ENCODE results near the gene SMYD4.
"Not testable (repeated sequence)": the region's sequence is repeated elsewhere in the genome, so short reads cannot be mapped to it uniquely, and the experiment has no call there.

Gene SMYD4

GRCh38 chr17:1765576-1765975, 64.1 kb downstream of the SMYD4 start:
- no peak for DNase-seq (ENCODE audit: low read depth)
- TF ChIP-seq CTCF (IDR thresholded peaks at IDR 0.05; ENCODE audit: low read depth, low read length, missing control alignments) = no peak
- no peak overlapping the region for H3K4me3 ChIP-seq (ENCODE audit: low read depth, low read length)

- H3K4me3 ChIP-seq (ENCODE audit: low read depth, low read length); DNase-seq (ENCODE audit: low read depth): not testable (repeated sequence)
Observed at GRCh38 chr17:1764705-1765104, 65.0 kb downstream of the SMYD4 start.

- TF ChIP-seq CTCF (IDR thresholded peaks at IDR 0.05; ENCODE audit: low read depth, low read length, missing control alignments) = no peak
- DNase-seq (ENCODE audit: low read depth) = peak; percentile 48
- no peak overlapping the region for H3K4me3 ChIP-seq (ENCODE audit: low read depth, low read length)
Observed at GRCh38 chr17:1764284-1764683, 65.4 kb downstream of the SMYD4 start.

GRCh38 chr17:1762901-1763898, 66.5 kb downstream of the SMYD4 start:
- no peak for DNase-seq (ENCODE audit: low read depth)
- no peak overlapping the region for H3K4me3 ChIP-seq (ENCODE audit: low read depth, low read length)
- no peak for TF ChIP-seq CTCF (IDR thresholded peaks at IDR 0.05; ENCODE audit: low read depth, low read length, missing control alignments)

- no peak overlapping the region for H3K4me3 ChIP-seq (ENCODE audit: low read depth, low read length)
- DNase-seq (ENCODE audit: low read depth) = no peak
Observed at GRCh38 chr17:1762233-1762900, 67.3 kb downstream of the SMYD4 start.

GRCh38 chr17:1759529-1759928, 70.2 kb downstream of the SMYD4 start:
- DNase-seq (ENCODE audit: low read depth) = no peak
- no peak for TF ChIP-seq CTCF (IDR thresholded peaks at IDR 0.05; ENCODE audit: low read depth, low read length, missing control alignments)
- no peak overlapping the region for H3K4me3 ChIP-seq (ENCODE audit: low read depth, low read length)

More at GRCh38 chr17:1762233-1762900, 67.3 kb downstream of the SMYD4 start:
- no peak for TF ChIP-seq CTCF (IDR thresholded peaks at IDR 0.05; ENCODE audit: low read depth, low read length, missing control alignments)

GRCh38 chr17:1758807-1759206, 70.9 kb downstream of the SMYD4 start:
- no peak for DNase-seq (ENCODE audit: low read depth)
- TF ChIP-seq CTCF (IDR thresholded peaks at IDR 0.05; ENCODE audit: low read depth, low read length, missing control alignments) = no peak
- H3K4me3 ChIP-seq (ENCODE audit: low read depth, low read length) = no peak overlapping the region
